Breast epithelium (tissue), 4 donors: ENCODE data around the gene FOXD4L6. TPM values are rescaled to one million over a fixed set of nuclear protein-coding genes. Genes with fewer than 3 reads are reported as not detected.
"Not testable (repeated sequence)": the region's sequence is repeated elsewhere in the genome, so short reads cannot be mapped to it uniquely, and the experiment has no call there.

Experiments
- DNase-seq, 2 donors: peaks; one replicate each; pipeline ENCODE4 v3.0.0-alpha.2; 2019; ENCODE audit warnings: low spot score in 2 of 2
- H3K27ac ChIP-seq, 2 donors: fragments of 200-600 bp; sonication (generic) in 1 of 2; one replicate each; pipeline ENCODE4 v1.5.1; 2016 to 2019; ENCODE audit warnings: mild to moderate bottlenecking in 1 of 2
- H3K27me3 ChIP-seq, 2 donors: fragments of 200-600 bp; sonication (generic) in 1 of 2; one replicate each; pipeline versions ENCODE4 v1.5.1 to v1.6.0; 2017 to 2019; ENCODE audit warnings: control low read depth in 1 of 2, mild to moderate bottlenecking in 1 of 2
- H3K36me3 ChIP-seq: fragments of 200-600 bp; one replicate; pipeline ENCODE4 v1.5.1; 2019
- H3K4me1 ChIP-seq, 2 donors: fragments of 200-600 bp; sonication (generic); one replicate each; pipeline ENCODE4 v1.5.1; 2016 to 2019; ENCODE audit warnings: control low read depth in 1 of 2
- H3K4me3 ChIP-seq, 3 donors: fragments of 200-600 bp; sonication (generic); 1 replicate in 2 of 3; 2 replicates in 1 of 3; pipeline ENCODE4 v1.5.1; 2016 to 2019; ENCODE audit warnings: mild to moderate bottlenecking in 3 of 3, moderate library complexity in 2 of 3
- H3K9me3 ChIP-seq, 2 donors: fragments of 200-600 bp; sonication (generic) in 1 of 2; one replicate each; pipeline ENCODE4 v1.5.1; 2016 to 2019; ENCODE audit warnings: control low read depth in 1 of 2
- intact Hi-C: fragments of 100-400 bp; cut with DNase I; formaldehyde crosslinking; loops from one replicate; pipeline ENCODE4 v1.15.1; 2023; ENCODE audit warnings: low total_unique reads
- total RNA-seq, 3 donors: library from RNA; depleted of rRNA; stranded (reverse); fragments of >200 nt; gene quantifications; one replicate each; pipeline ENCODE4 v1.1.0, GENCODE V29; 2016

Gene FOXD4L6
- total RNA-seq, 3 donors from 2014 or later, result 0.15 TPM; not detected in 2

DNA sequence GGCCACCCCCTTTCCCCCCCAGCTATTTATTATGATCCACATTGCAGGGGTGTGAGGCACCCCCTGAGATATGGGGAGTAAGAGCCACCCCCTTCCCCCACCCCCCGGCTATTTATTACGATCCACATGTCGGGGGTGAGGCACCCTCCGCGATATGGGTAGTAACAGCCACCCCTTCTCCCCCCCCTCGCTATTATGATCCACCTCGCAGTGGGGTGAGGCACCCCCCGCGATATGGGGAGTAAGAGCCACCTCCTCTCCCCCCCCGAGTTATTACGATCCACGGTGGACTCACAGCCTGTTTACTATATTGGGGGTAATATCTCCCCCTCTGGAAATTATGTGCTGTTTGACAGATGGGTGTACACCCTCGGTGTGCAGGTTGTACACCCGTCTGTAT lies 15.1 kb downstream of the FOXD4L6 start:
- H3K36me3 ChIP-seq, DNase-seq, H3K4me1 ChIP-seq, H3K27me3 ChIP-seq, H3K9me3 ChIP-seq, H3K4me3 ChIP-seq, intact Hi-C loops, H3K27ac ChIP-seq: not testable (repeated sequence)

DNA sequence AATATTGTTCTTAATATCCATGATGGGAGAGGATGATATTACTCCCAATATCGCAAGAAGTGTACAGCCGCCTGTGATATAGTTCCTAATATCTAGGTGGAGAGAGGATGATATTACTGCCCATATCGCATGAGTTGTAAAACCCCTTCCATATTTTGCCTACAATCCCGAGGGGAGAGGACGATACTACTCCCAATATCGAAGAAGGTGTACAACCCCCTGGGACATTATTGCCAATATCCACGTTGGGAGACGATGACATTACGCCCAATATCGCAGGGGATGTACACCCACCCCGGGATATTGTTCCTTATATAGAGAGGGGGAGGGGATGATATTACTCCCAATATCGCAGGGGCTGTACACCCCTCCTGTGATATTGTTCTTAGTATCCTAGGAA lies 17.1 kb downstream of the FOXD4L6 start:
- intact Hi-C loops, DNase-seq, H3K4me1 ChIP-seq, H3K9me3 ChIP-seq, H3K27ac ChIP-seq, H3K27me3 ChIP-seq, H3K4me3 ChIP-seq, H3K36me3 ChIP-seq: not testable (repeated sequence)

DNA sequence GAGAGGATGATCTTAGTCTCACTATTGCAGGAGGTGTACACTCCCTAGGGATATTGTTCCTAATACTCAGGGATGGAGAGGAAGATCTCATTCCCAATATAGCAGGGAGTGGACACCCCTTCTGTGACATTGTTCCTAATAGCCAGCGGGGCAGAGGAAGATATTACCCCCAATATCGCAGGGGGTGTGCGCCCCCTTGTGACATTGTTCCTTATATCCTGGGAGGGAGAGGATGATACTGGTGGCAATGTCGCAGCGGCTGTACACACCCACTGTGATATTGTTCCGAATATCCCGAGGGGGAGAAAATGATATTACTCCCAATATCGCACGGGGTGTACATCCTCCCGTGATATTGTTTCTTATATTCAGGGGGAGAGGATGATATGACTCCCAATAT lies 17.6 kb downstream of the FOXD4L6 start:
- DNase-seq, H3K27ac ChIP-seq, intact Hi-C loops: not testable (repeated sequence)

DNA sequence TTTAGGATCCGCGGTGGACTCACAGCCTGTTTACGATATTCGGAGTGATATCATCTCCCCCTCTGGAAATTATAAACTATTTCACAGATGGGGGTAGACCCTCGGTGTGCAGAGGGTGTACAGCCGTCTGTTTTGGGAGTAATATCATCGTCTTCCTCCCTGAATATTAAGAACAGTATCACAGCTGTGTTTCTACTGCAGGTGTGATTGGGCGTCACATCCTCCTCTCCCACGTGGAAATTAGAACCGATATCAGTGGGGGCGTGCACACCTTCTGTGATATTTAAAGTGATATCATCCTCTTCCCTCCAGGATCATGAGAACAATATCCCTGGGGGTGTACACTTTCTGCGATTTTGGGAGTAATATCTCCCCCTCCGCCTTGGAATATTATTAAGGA lies 19.2 kb downstream of the FOXD4L6 start:
- H3K36me3 ChIP-seq, DNase-seq, H3K9me3 ChIP-seq, H3K27me3 ChIP-seq, H3K4me3 ChIP-seq, intact Hi-C loops, H3K4me1 ChIP-seq, H3K27ac ChIP-seq: not testable (repeated sequence)

More for the DNA sequence above, 17.6 kb downstream of the FOXD4L6 start:
- H3K4me1 ChIP-seq, H3K36me3 ChIP-seq, H3K27me3 ChIP-seq, H3K4me3 ChIP-seq, H3K9me3 ChIP-seq: not testable (repeated sequence)

DNA sequence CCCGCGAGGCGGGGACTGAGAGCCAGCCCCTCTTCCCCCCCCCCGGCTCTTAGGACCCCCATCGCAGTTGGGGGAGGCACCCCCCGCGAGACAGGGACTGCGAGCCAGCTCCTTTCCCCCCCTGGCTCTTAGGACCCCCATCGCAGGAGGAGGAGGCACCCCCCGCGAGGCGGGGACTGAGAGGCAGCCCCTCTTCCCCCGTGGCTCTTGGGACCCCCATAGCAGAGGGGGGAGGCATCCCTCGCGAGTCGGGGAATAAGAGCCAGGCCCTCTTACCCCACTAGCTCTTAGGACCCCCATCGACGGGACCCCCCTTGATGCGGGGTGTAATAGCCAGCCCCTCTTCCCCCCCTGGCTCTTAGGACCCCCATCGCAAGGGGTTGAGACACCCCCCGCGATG lies 19.7 kb downstream of the FOXD4L6 start:
- intact Hi-C loops, result not testable (repeated sequence)

DNA sequence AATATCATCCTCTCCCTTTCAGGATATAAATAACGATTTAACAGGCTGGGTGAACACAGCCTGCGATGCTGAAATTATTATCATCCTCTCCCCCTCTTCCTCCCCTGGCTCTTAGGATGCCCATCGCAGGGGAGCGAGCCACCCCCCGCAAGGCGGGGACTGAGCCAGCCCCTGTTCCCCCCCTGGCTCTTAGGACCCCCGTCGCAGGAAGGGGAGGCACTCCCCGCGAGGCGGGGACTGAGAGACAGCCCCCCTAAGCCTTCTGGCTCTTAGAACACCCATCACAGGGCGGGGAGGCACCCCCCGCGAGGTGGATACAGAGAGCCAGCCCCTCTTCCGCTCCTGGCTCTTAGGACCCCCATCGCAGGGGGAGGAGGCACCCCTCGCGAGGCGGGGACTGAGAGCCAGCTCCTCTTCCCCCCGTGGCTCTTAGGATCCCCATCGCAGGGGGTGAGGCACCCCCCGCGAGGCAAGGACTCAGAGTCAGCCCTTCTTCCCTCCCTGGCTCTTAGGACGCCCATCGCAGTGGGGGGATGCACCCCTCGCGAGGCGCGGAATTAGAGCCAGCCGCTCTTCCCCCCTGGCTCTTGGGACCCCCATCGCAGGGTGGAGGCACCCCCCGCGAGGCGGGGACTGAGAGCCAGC lies 21.9 kb downstream of the FOXD4L6 start:
- H3K4me1 ChIP-seq, DNase-seq, H3K36me3 ChIP-seq, H3K27ac ChIP-seq, intact Hi-C loops, H3K27me3 ChIP-seq, H3K9me3 ChIP-seq: not testable (repeated sequence)
- H3K4me3 ChIP-seq, result peak overlapping the region in 1 of 3 donors; percentile 11

More for the DNA sequence above, 19.7 kb downstream of the FOXD4L6 start:
- H3K4me1 ChIP-seq, H3K36me3 ChIP-seq, H3K4me3 ChIP-seq, DNase-seq, H3K27me3 ChIP-seq, H3K27ac ChIP-seq, H3K9me3 ChIP-seq: not testable (repeated sequence)

DNA sequence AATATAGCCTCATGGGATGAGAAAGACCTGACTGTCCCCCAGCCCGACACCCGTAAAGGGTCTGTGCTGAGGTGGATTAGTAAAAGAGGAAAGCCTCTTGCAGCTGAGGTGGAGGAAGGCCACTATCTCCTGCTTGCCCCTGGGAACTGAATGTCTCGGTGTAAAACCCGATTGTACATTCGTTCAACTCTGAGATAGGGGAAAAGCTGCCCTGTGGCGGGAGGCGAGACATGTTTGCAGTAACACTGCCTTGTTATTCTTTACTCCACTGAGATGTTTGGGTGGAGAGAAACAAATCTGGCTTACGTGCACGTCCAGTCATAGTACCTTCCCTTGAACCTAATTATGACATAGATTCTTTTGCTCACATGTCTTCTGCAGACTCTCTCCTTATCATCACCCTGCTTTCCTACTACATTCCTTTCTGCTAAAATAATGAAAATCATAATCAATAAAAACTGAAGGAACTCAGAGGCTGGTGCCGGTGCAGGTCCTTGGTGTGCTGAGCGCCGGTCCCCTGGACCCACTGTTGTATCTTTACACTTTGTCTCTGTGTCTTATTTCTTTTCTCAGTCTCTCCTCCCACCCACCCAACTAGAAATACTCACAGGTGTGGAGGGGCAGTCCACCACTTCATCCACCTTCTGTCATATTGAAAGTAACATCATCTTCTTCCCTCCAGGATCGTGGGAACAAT lies 22.8 kb downstream of the FOXD4L6 start:
- DNase-seq, H3K9me3 ChIP-seq, intact Hi-C loops, H3K36me3 ChIP-seq, H3K27ac ChIP-seq, H3K27me3 ChIP-seq, H3K4me1 ChIP-seq, H3K4me3 ChIP-seq: not testable (repeated sequence)

DNA sequence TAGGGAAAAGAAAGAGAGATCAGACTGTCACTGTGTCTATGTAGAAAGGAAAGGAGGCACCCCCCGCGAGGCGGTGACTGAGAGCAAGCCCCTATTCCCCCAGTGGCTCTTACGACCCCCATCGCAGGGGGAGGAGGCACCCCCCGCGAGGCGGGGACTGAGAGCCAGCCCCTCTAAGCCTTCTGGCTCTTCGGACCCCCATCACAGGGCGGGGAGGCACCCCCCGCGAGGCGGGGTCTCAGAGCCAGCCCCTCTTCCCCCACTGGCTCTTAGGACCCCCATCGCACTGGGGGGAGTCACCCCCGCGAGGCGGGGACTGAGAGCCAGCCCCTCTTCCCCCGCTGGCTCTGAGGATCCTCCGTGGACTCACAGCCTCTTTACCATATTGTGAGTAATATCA lies 23.9 kb downstream of the FOXD4L6 start:
- intact Hi-C loops, H3K4me1 ChIP-seq, DNase-seq, H3K4me3 ChIP-seq, H3K27me3 ChIP-seq, H3K27ac ChIP-seq, H3K36me3 ChIP-seq, H3K9me3 ChIP-seq: not testable (repeated sequence)

DNA sequence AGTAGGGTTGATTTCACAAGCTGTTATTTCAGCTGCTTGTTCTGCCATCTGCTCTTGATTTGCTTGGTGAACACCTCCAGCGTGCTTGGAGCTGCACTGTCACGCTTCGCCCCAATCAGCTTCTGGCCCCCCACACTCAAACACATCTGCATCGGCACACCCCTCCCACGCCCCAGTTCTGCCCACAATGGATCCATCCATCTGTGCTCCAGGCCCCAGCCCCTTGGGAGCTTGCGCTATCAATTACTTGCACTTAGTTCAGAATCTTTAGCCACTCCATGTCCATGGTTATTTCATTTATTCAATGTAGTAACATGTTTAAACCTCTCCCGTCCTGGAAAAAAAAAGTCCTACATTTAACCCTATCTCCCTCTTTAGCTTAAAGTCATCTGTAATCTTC lies 28.0 kb downstream of the FOXD4L6 start:
- DNase-seq, H3K27ac ChIP-seq, H3K36me3 ChIP-seq, H3K9me3 ChIP-seq, H3K27me3 ChIP-seq, intact Hi-C loops, H3K4me1 ChIP-seq, H3K4me3 ChIP-seq: not testable (repeated sequence)

DNA sequence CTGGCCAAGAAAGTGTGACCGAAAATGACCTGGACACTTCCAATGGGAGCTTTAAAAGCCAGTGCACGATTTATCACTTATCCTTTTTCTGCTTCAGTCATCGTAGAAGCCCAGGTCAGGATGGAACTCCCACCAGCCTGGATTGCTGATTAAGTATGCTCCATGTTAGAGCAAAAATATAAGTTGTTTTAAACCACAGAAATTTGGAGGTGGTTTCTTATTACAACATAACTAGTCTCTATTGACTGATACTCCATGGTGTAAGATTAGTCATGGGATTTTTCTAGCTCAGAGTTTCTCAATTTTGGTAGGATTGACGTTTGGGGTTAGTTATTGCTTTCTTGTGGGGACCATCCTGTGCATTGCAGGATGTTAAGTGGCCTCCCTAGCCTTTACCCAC lies 29.7 kb downstream of the FOXD4L6 start:
- H3K27me3 ChIP-seq, H3K4me1 ChIP-seq, H3K4me3 ChIP-seq, DNase-seq, H3K9me3 ChIP-seq, intact Hi-C loops, H3K27ac ChIP-seq, H3K36me3 ChIP-seq: not testable (repeated sequence)

DNA sequence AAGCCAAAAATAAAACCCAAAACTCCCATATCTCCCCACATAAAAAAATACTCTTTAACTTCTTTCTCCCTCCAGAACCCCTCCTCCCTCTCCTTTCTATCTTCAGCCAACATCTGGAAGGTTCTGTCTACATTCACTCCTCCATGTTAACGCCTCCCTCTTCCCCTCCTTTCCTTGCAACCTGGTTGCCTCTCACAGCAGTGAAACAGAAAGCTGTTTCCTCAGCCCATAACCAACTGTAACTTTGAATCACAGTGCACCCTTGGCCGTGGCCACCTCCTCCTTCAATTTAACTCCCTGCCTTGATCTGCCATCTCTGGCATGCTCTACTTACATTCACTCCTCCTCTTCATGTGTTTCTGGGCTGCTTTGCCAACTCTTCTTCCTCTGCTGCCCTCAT lies 33.4 kb downstream of the FOXD4L6 start:
- H3K36me3 ChIP-seq, DNase-seq, H3K4me3 ChIP-seq, H3K4me1 ChIP-seq, intact Hi-C loops, H3K27ac ChIP-seq, H3K9me3 ChIP-seq, H3K27me3 ChIP-seq: not testable (repeated sequence)

DNA sequence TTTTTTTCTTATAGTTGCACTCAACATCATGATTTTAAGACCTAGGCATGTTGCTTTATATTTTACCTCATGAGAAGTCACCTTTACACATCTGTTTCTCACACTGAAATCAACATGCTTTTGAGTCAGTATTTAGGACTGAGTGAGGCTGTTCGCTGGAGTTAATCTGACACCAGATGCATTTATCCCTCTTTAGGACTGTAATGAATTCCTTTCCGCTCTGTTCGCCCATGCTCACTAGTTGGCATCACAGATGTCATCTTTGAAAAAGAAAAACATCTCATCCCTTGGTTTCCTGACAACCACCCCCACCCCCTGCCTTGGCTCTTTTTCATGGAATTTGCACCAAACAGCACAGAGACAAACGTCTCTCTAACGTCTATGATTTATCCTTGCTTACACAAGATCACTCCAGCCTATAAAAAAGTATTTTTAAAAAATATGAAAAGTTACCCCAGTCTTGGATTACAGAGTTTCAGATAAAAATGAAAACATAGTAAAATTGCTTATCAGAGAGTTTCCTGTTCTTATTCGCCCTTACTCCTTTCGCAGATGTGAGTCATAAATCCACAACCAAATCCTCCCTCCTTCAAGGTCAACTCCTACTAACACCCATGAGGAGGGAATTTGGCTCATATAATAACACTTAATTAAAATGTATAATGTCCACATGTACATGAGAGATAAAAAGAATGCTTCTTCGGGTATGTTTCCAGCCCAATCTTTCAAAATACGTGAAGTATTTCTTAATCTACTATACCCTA lies 34.3 kb downstream of the FOXD4L6 start:
- H3K36me3 ChIP-seq, H3K4me3 ChIP-seq, intact Hi-C loops, H3K27ac ChIP-seq, H3K4me1 ChIP-seq, H3K9me3 ChIP-seq, DNase-seq, H3K27me3 ChIP-seq: not testable (repeated sequence)

DNA sequence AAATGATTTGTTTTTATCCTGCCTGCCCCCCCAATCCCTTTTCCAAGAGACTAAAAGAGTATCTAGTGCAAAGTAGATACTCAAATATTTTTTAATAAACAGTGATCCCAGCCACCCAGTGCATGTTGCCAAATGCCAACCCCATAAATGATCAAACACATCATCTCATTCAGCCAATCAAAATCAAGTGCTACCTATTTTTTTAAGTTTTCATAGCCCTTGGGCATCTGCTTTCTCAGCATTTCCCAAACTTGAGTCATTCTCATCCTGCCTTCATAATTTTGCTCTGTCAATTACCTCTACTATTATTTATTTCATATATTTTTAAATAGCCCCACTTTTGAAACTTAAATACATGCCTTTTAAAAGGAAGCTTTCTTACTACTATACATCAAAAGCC lies 37.6 kb downstream of the FOXD4L6 start:
- H3K4me1 ChIP-seq, intact Hi-C loops, H3K4me3 ChIP-seq, H3K9me3 ChIP-seq, DNase-seq, H3K36me3 ChIP-seq, H3K27me3 ChIP-seq, H3K27ac ChIP-seq: not testable (repeated sequence)
